Neural crest cell (in vitro differentiated cells): ENCODE measurements around the gene NR4A3. TPM values are rescaled to one million over a fixed set of nuclear protein-coding genes. Genes with fewer than 3 reads are reported as not detected.

Experiments used
- DNase-seq: peaks from one replicate; pipeline ENCODE4 v3.0.0; 2021; ENCODE audit warnings: low read depth, mixed read lengths, low spot score
- H3K27ac Mint-ChIP-seq: one replicate; pipeline ENCODE4 v1.8.0; 2021; ENCODE audit warnings: mild to moderate bottlenecking, mixed read lengths; ENCODE audit not compliant: unreplicated experiment
- H3K27me3 Mint-ChIP-seq: 2 replicates; pipeline ENCODE4 v1.8.0; 2021; ENCODE audit warnings: low read depth, mild to moderate bottlenecking, mixed read lengths
- H3K36me3 Mint-ChIP-seq: 2 replicates; pipeline ENCODE4 v1.8.0; 2021; ENCODE audit warnings: low read depth, mild to moderate bottlenecking, mixed read lengths
- H3K4me1 Mint-ChIP-seq: 2 replicates; pipeline ENCODE4 v1.8.0; 2021; ENCODE audit warnings: mixed read lengths
- H3K4me3 Mint-ChIP-seq: one replicate; pipeline ENCODE4 v1.8.0; 2021; ENCODE audit warnings: mild to moderate bottlenecking, mixed read lengths
- H3K9me3 Mint-ChIP-seq: 2 replicates; pipeline ENCODE4 v1.8.0; 2021; ENCODE audit warnings: mixed read lengths
- total RNA-seq: library from RNA; stranded (reverse); gene quantifications from 2 replicates; pipeline ENCODE4 v1.2.1, GENCODE V29; 2021
- TF ChIP-seq, protein P1 (sequence below): fragments of 200-600 bp; sonication (generic); conservative IDR thresholded peaks from 2 replicates; pipeline ENCODE4 v1.5.0; 2021; ENCODE audit warnings: antibody characterized with exemption, mild to moderate bottlenecking

NR4A3 gene
- total RNA-seq, 1 donor from 2014 or later, result 0.93 TPM

GRCh38 chr9:99835142-99835541 is 13.5 kb downstream of the NR4A3 start:
- no peak overlapping the region for H3K27ac Mint-ChIP-seq
- TF ChIP-seq, protein P1, sequence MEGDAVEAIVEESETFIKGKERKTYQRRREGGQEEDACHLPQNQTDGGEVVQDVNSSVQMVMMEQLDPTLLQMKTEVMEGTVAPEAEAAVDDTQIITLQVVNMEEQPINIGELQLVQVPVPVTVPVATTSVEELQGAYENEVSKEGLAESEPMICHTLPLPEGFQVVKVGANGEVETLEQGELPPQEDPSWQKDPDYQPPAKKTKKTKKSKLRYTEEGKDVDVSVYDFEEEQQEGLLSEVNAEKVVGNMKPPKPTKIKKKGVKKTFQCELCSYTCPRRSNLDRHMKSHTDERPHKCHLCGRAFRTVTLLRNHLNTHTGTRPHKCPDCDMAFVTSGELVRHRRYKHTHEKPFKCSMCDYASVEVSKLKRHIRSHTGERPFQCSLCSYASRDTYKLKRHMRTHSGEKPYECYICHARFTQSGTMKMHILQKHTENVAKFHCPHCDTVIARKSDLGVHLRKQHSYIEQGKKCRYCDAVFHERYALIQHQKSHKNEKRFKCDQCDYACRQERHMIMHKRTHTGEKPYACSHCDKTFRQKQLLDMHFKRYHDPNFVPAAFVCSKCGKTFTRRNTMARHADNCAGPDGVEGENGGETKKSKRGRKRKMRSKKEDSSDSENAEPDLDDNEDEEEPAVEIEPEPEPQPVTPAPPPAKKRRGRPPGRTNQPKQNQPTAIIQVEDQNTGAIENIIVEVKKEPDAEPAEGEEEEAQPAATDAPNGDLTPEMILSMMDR, result no peak
- no peaks in the 10 kb centered on the region for H3K9me3 Mint-ChIP-seq
- no peaks in the 10 kb centered on the region for H3K4me1 Mint-ChIP-seq
- no peak for DNase-seq
- no peak overlapping the region for H3K4me3 Mint-ChIP-seq
- no peaks in the 10 kb centered on the region for H3K36me3 Mint-ChIP-seq
- peaks cover 43% of the 10 kb centered on the region for H3K27me3 Mint-ChIP-seq

DNA sequence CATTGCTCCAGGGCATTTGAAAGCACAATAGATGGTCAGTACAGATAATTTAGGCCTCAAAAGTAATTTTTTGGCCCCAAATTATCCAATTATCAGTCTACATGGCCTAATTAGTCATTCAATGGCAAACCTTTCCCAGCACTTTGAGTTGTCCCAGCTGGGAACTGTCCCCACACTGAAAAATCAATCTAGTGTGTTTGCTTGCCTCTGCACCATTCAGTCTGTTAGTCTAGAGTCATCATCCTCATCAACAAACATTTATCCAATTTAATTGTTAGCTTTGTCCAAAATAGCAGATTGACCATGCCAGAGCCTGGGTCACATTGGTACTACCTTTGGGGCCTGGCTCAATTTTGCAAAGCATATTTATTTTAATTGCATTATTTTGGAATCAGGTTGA is 13.9 kb downstream of the NR4A3 start:
- no peaks in the 10 kb centered on the region for H3K4me1 Mint-ChIP-seq
- no peaks in the 10 kb centered on the region for H3K9me3 Mint-ChIP-seq
- H3K4me3 Mint-ChIP-seq, result no peak overlapping the region
- no peaks in the 10 kb centered on the region for H3K36me3 Mint-ChIP-seq
- H3K27me3 Mint-ChIP-seq, result peaks cover 39% of the 10 kb centered on the region
- TF ChIP-seq, protein P1, result no peak
- H3K27ac Mint-ChIP-seq, result no peak overlapping the region
- no peak for DNase-seq

- no peaks in the 10 kb centered on the region for H3K4me1 Mint-ChIP-seq
- no peak overlapping the region for H3K4me3 Mint-ChIP-seq
- peaks cover 2% of the 10 kb centered on the region for H3K36me3 Mint-ChIP-seq
- H3K27ac Mint-ChIP-seq, result no peak overlapping the region
- TF ChIP-seq, protein P1, result no peak
- DNase-seq, result no peak
- H3K9me3 Mint-ChIP-seq, result no peaks in the 10 kb centered on the region
- H3K27me3 Mint-ChIP-seq, result peaks cover 7% of the 10 kb centered on the region
Measured at GRCh38 chr9:99840072-99840471, 18.4 kb downstream of the NR4A3 start.

DNA sequence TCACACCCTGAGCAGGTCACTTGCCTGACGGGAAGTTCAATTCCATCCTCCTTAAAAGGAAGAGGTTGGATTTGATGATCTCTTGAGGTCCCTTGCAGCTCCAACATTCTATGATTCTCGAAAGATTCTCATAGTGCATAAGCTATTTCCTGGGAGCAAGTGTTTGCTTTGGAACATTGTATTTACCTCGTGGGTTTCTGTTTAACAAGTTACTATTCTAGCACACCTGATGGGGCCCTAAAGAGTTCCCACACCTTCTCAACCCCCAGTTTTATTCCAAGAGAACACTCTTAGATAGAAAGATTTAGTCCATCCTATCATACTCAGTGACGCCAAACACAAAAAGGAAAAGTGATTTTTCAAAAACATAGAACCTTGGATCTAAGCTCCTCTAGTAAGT is 23.4 kb downstream of the NR4A3 start:
- Mint-ChIP-seq H3K4me3 (no peak overlapping the region), H3K27ac (no peak overlapping the region), H3K4me1 (no peaks in the 10 kb centered on the region), H3K27me3 (peaks cover 4% of the 10 kb centered on the region), H3K36me3 (peaks cover 7% of the 10 kb centered on the region), H3K9me3 (no peaks in the 10 kb centered on the region)
- TF ChIP-seq, protein P1, result no peak
- DNase-seq, result no peak

DNA sequence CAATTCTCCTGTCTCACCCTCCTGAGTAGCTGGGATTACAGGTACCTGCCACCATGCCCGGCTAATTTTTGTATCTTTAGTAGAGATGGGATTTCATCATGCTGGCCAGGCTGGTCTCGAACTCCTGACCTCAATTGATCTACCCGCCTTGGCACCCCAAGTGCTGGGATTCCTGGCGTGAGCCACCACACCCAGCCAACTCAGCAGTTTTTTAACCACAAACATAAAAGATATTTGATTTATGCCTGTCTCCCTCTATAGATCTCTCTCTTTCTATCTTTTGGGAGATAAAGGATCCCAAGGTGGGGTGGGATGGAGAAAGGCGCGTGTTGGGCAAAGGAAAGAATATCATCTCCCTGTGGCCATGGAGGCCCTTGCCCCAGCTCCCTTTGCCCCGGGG is 26.8 kb downstream of the NR4A3 start:
- H3K27ac Mint-ChIP-seq, result no peak overlapping the region
- peaks cover 4% of the 10 kb centered on the region for H3K27me3 Mint-ChIP-seq
- no peak overlapping the region for H3K4me3 Mint-ChIP-seq
- peaks cover 14% of the 10 kb centered on the region for H3K36me3 Mint-ChIP-seq
- TF ChIP-seq, protein P1, result no peak
- no peaks in the 10 kb centered on the region for H3K4me1 Mint-ChIP-seq
- H3K9me3 Mint-ChIP-seq, result no peaks in the 10 kb centered on the region
- no peak for DNase-seq
